Adrenal gland (tissue), 12 donors: ENCODE results near the gene AIF1L. TPM values are rescaled to one million over a fixed set of nuclear protein-coding genes. Genes with fewer than 3 reads are reported as not detected.

Experiments used
- DNase-seq, 7 donors: peaks; one replicate each; pipeline ENCODE4 v3.0.0-alpha.2; 2019 to 2020
- H3K27ac ChIP-seq, 5 donors: fragments of 200-600 bp; sonication (generic) in 4 of 5; 1 replicate in 3 of 5; 2 replicates in 2 of 5; pipeline versions ENCODE4 v1.5.1 to v1.8.0; 2016 to 2020; ENCODE audit warnings: mild to moderate bottlenecking in 1 of 5
- H3K27me3 ChIP-seq: fragments of 200-600 bp; 2 replicates; pipeline ENCODE4 v1.8.0; 2021
- H3K36me3 ChIP-seq, 2 donors: fragments of 200-600 bp; replicated peaks in 1 of 2; 1 replicate in 1 of 2; 2 replicates in 1 of 2; pipeline versions ENCODE4 v1.5.1 to v1.8.0; 2018 to 2022
- H3K4me1 ChIP-seq, 2 donors: fragments of 200-600 bp; replicated peaks in 1 of 2; 1 replicate in 1 of 2; 2 replicates in 1 of 2; pipeline versions ENCODE4 v1.5.1 to v1.8.0; 2018 to 2021
- H3K4me3 ChIP-seq, 4 donors: fragments of 200-600 bp; sonication (generic) in 3 of 4; one replicate each; pipeline ENCODE4 v1.5.1; 2016 to 2018
- H3K9me3 ChIP-seq, 3 donors: fragments of 200-600 bp; sonication (generic) in 1 of 3; replicated peaks in 1 of 3; 1 replicate in 2 of 3; 2 replicates in 1 of 3; pipeline versions ENCODE4 v1.5.1 to v1.8.0; 2016 to 2021
- POLR2A ChIP-seq, 2 donors: fragments of 450-650 bp; IDR thresholded peaks; one replicate each; pipeline ENCODE4 v1.6.1; 2017; ENCODE audit warnings: antibody characterized with exemption in 2 of 2, mild to moderate bottlenecking in 2 of 2, moderate library complexity in 1 of 2
- WGBS, 4 donors: extraction: QIAGEN DNeasy Blood & Tissue Kit in 2 of 4; methylation state at CpG; one replicate each; pipeline versions ENCODE4 v1.1.5 to v1.1.7; 2013 to 2017; 5-methylcytosine and 5-hydroxymethylcytosine counted together
- intact Hi-C, 2 donors: fragments of 100-400 bp; cut with DNase I; formaldehyde crosslinking; loops; one replicate each; pipeline versions ENCODE4 v1.14.1 to v1.15.0; 2022 to 2023
- polyA plus RNA-seq, 3 donors: library from polyadenylated mRNA; stranded (reverse); fragments of 200-250 nt in 2 of 3; fragments of 350-450 nt in 1 of 3; fragmentation: Illumina TruSeq in 1 of 3; extraction: RNeasy Lipid Tissue Mini Kit (QIAGEN cat#74804) in 1 of 3; gene quantifications; one replicate each; pipeline ENCODE4 v1.2.3, GENCODE V29; 2013 to 2014
- total RNA-seq, 9 donors: library from RNA; depleted of rRNA in 4 of 9; stranded (reverse); fragments of >200 nt in 4 of 9; fragments of 120-200 nt in 1 of 9; fragmentation: NEBNext Ultra II Directional in 1 of 9; extraction: Animal tissue kit (Norgen Biotek cat#: 25700) in 1 of 9; gene quantifications; one replicate each; pipeline versions ENCODE4 v1.1.0 to v1.2.4, GENCODE V29; 2013 to 2023
- TF ChIP-seq, protein P1 (sequence below), 6 experiments: fragments of 450-650 bp in 4 of 6; fragments of 200-600 bp in 2 of 6; sonication (generic) in 1 of 6; IDR thresholded peaks; 1 replicate in 5 of 6; 2 replicates in 1 of 6; pipeline versions ENCODE4 v1.5.1 to v1.8.0; 2016 to 2021; ENCODE audit warnings: antibody characterized with exemption in 6 of 6, mild to moderate bottlenecking in 2 of 6, moderate library complexity in 1 of 6
- donor health status: healthy with polysubstance abuse.
- donor health status: Bipolar disorder and iron deficiency.
- donor health status: DM: yes; HTN: yes; CAD: no.
- donor health status: DM: no; HTN: no; CAD: no.
- donor health status: DM: no; HTN: no; CAD: no.
- donor health status: DM: yes; HTN: yes; CAD: no.

Gene AIF1L
- total and polyA plus RNA-seq, 12 donors = 2.1 to 19.2 (median 5.7) TPM

DNA sequence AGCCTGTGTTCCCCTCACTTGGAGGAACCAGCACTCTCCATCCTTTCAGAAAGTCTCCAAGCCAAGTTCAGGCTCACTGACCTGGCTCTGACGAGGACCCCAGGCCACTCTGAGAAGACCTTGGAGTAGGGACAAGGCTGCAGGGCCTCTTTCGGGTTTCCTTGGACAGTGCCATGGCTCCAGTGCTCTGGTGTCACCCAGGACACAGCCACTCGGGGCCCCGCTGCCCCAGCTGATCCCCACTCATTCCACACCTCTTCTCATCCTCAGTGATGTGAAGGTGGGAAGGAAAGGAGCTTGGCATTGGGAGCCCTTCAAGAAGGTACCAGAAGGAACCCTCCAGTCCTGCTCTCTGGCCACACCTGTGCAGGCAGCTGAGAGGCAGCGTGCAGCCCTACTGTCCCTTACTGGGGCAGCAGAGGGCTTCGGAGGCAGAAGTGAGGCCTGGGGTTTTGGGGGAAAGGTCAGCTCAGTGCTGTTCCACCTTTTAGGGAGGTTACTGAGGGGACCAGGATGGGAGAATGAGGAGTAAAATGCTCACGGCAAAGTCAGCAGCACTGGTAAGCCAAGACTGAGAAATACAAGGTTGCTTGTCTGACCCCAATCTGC is 24.4 kb downstream of the AIF1L start:
- peak in 1 of 7 donors; percentile 42 for DNase-seq
- Histone ChIP-seq H3K4me1 (peaks cover 0 to 5% of the 10 kb centered on the region in 2 donors), H3K27ac (no peak overlapping the region), H3K36me3 (no peaks in the 10 kb centered on the region), H3K27me3 (no peaks in the 10 kb centered on the region), H3K4me3 (no peak overlapping the region), H3K9me3 (no peaks in the 10 kb centered on the region)
- 78 to 88% (median 86%) methylated on average over 5 to 7 of the region's 7 CpGs for WGBS, 4 donors
- TF ChIP-seq, protein P1, sequence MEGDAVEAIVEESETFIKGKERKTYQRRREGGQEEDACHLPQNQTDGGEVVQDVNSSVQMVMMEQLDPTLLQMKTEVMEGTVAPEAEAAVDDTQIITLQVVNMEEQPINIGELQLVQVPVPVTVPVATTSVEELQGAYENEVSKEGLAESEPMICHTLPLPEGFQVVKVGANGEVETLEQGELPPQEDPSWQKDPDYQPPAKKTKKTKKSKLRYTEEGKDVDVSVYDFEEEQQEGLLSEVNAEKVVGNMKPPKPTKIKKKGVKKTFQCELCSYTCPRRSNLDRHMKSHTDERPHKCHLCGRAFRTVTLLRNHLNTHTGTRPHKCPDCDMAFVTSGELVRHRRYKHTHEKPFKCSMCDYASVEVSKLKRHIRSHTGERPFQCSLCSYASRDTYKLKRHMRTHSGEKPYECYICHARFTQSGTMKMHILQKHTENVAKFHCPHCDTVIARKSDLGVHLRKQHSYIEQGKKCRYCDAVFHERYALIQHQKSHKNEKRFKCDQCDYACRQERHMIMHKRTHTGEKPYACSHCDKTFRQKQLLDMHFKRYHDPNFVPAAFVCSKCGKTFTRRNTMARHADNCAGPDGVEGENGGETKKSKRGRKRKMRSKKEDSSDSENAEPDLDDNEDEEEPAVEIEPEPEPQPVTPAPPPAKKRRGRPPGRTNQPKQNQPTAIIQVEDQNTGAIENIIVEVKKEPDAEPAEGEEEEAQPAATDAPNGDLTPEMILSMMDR (IDR thresholded peaks at IDR 0.05) = no peak
- TF ChIP-seq POLR2A (IDR thresholded peaks at IDR 0.05) = no peak
- intact Hi-C loops = no loop called here

DNA sequence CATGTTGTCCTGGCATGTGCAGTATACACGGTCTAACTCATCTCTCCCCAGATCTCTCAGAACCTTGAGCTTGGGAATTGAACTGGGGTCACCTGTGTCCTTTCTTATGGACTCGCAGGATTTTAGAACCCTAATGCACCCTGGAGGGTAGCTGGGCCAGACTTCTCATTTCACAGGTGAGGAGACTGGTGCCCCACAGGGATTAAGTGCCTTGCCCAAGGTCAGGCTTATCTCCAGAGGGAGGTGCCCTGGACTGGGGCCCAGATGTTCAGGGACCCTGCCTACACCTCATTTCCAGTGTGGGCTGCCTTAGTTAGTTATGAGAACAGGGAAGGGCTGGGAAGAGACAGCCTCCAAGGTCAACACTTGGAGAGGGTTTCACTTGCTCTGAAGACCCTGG is 25.0 kb downstream of the AIF1L start:
- TF ChIP-seq, protein P1 (IDR thresholded peaks at IDR 0.05) = no peak
- no peak for TF ChIP-seq POLR2A (IDR thresholded peaks at IDR 0.05)
- no peaks in the 10 kb centered on the region for H3K36me3 ChIP-seq
- peaks cover 3 to 10% of the 10 kb centered on the region in 2 donors for H3K4me1 ChIP-seq
- H3K27ac ChIP-seq = no peak overlapping the region
- WGBS, 4 donors = 73 to 82% (median 75%) methylated on average over 2 of the region's 2 CpGs
- no peaks in the 10 kb centered on the region for H3K27me3 ChIP-seq
- no peak overlapping the region for H3K4me3 ChIP-seq
- intact Hi-C loops = no loop called here
- no peaks in the 10 kb centered on the region for H3K9me3 ChIP-seq
- peak in 1 of 7 donors; percentile 30 for DNase-seq

DNA sequence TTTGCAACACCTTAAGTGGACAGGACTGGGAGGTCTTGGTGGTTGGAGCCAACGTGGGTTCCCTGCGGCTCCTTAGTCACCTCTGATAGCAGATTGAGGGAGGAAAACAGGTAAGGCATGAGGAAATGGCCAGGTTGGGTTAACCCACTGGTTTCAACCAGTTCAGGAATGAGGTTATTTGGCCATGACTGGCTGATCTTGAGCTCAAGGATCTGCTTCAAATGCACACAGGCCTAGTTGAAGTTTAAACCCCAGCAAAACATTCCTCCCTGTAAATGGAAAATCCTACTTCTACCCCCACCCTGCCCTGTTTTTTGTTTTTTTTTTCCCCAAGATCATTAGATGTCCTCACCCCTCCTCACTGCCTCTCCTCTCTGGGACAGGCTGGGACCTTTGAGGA is 25.8 kb downstream of the AIF1L start:
- intact Hi-C loops = no loop called here
- peak in 1 of 7 donors; percentile 25 for DNase-seq

DNA sequence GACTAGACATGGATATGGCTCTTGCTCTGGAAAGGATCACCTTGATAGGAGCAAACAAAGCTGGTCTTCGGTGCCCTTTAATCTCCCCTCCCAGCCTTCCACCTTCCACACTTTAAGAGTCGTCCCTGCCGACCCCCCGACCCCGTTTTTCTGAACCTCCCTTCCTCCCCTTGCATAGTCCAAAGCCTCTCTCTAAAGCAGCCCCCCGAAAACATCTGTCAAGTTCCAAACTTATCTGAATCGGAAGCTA is 28.6 kb downstream of the AIF1L start:
- peaks cover 0 to 26% of the 10 kb centered on the region in 2 donors for H3K36me3 ChIP-seq
- TF ChIP-seq POLR2A (IDR thresholded peaks at IDR 0.05) = no peak
- TF ChIP-seq, protein P1 (IDR thresholded peaks at IDR 0.05) = no peak
- no peaks in the 10 kb centered on the region for H3K9me3 ChIP-seq
- H3K27me3 ChIP-seq = no peaks in the 10 kb centered on the region
- intact Hi-C loops = no loop called here
- peak in 1 of 7 donors; percentile 58 for DNase-seq
- 1 to 3% (median 1%) methylated on average over 7 of the region's 7 CpGs for WGBS, 4 donors
- peak overlapping the region; percentile 48 to 80 (median 52) for H3K4me3 ChIP-seq
- peaks cover 4 to 16% of the 10 kb centered on the region in 2 donors for H3K4me1 ChIP-seq
- peak overlapping the region in 4 of 5 donors; percentile 69 to 92 (median 70) for H3K27ac ChIP-seq

More for the DNA sequence above, 25.8 kb downstream of the AIF1L start:
- no peak overlapping the region for H3K27ac ChIP-seq
- H3K4me1 ChIP-seq = peaks cover 4 to 16% of the 10 kb centered on the region in 2 donors
- no peaks in the 10 kb centered on the region for H3K27me3 ChIP-seq
- H3K4me3 ChIP-seq = no peak overlapping the region
- TF ChIP-seq POLR2A (IDR thresholded peaks at IDR 0.05) = no peak
- TF ChIP-seq, protein P1 (IDR thresholded peaks at IDR 0.05) = no peak
- no peaks in the 10 kb centered on the region for H3K9me3 ChIP-seq
- H3K36me3 ChIP-seq = no peaks in the 10 kb centered on the region
- 84 to 100% (median 91%) methylated on average over 2 of the region's 2 CpGs for WGBS, 4 donors
